ENCODE results near the gene EMC9. TPM values are rescaled to one million over a fixed set of nuclear protein-coding genes. Genes with fewer than 3 reads are reported as not detected.

The EMC9 gene
- polyA plus RNA-seq, 1 donor (not counting 4 experiments of a cell fraction or from before 2014, with no cell fraction given) = 11.0 TPM

- Histone ChIP-seq H4K20me1 (ENCODE audit: control insufficient read depth, extremely low read depth, insufficient read depth, low read length) (no peaks in the 10 kb centered on the region), H3K4me1 (ENCODE audit: control insufficient read depth, extremely low read depth, insufficient read depth, low read length) (peaks cover 9% of the 10 kb centered on the region), H3K9me1 (ENCODE audit: control insufficient read depth, extremely low read depth, insufficient read depth, low read length) (no peaks in the 10 kb centered on the region), H3K9ac (ENCODE audit: control insufficient read depth, extremely low read depth, insufficient read depth, low read length) (no peak overlapping the region), H2AFZ (ENCODE audit: control insufficient read depth, low read length) (no peak overlapping the region), H3K4me3 (ENCODE audit: control insufficient read depth in 2 of 3, extremely low read depth in 1 of 3, insufficient read depth in 2 of 3, low read depth in 1 of 3, low read length in 3 of 3) (no peak overlapping the region), H3K36me3 (ENCODE audit: control insufficient read depth in 2 of 2, extremely low read depth in 1 of 2, insufficient read depth in 2 of 2, low read length in 2 of 2) (peaks cover 7 to 28% of the 10 kb centered on the region in 2 experiments), H3K27me3 (ENCODE audit: control insufficient read depth, extremely low read depth, insufficient read depth, low read length) (no peaks in the 10 kb centered on the region), H3K9me3 (ENCODE audit: control insufficient read depth, low read depth, low read length) (no peaks in the 10 kb centered on the region), H3K27ac (ENCODE audit: control insufficient read depth, insufficient read depth, low read length) (no peak overlapping the region), H3K4me2 (ENCODE audit: control insufficient read depth, extremely low read depth, insufficient read depth, low read depth, low read length) (no peak overlapping the region), H3K79me2 (ENCODE audit: control insufficient read depth, insufficient read depth, low read length) (peaks cover 2% of the 10 kb centered on the region)
- dilution Hi-C loops (cut with MboI; ENCODE audit: extremely low pct_ligation_motif_present, low sequenced_read_pairs) = no loop called here
- TF ChIP-seq EZH2 (IDR thresholded peaks at IDR 0.05; ENCODE audit: low read length) (no peak), CTCF (optimal IDR thresholded peaks at IDR 0.05 in 1 of 3, IDR thresholded peaks at IDR 0.05 in 1 of 3, conservative IDR thresholded peaks at IDR 0.05 in 1 of 3; ENCODE audit: extremely low read depth in 1 of 3, insufficient read depth in 2 of 3, low read length in 3 of 3) (no peak)
- FAIRE-seq (no peak), DNase-seq (ENCODE audit: low read depth, low spot score) (no peak)
Observed at GRCh38 chr14:24098927-24099813, 42.2 kb downstream of the EMC9 start.

DNA sequence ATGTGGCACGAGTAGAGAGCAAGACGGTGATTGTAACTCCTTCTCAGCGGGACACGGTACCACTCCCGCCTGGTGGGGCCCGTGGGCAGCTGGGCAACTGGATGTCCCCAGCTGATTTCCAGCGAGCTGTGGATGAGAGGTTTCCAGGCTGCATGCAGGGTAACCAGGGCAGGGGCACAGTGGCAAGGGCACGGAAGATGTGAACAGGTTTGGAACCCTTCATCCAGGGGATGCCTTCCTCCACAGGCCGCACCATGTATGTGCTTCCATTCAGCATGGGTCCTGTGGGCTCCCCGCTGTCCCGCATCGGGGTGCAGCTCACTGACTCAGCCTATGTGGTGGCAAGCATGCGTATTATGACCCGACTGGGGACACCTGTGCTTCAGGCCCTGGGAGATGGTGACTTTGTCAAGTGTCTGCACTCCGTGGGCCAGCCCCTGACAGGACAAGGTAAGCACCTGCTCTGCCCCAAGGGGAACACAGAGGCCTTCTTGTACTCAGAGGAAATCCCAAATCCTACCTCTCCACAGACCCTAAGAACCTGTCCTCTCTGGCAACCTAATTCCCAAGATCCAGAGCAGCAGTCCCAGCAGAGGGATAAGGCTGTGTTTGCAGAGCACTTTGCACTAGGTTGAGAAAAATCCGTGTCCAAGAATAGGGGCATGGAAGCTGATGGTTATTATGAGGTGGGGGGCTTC, 43.0 kb downstream of the EMC9 start:
- Histone ChIP-seq H3K9ac (ENCODE audit: control insufficient read depth, extremely low read depth, insufficient read depth, low read length) (no peak overlapping the region), H3K9me1 (ENCODE audit: control insufficient read depth, extremely low read depth, insufficient read depth, low read length) (no peaks in the 10 kb centered on the region), H4K20me1 (ENCODE audit: control insufficient read depth, extremely low read depth, insufficient read depth, low read length) (no peaks in the 10 kb centered on the region), H3K4me1 (ENCODE audit: control insufficient read depth, extremely low read depth, insufficient read depth, low read length) (peaks cover 13% of the 10 kb centered on the region), H2AFZ (ENCODE audit: control insufficient read depth, low read length) (no peak overlapping the region), H3K27ac (ENCODE audit: control insufficient read depth, insufficient read depth, low read length) (no peak overlapping the region), H3K79me2 (ENCODE audit: control insufficient read depth, insufficient read depth, low read length) (peaks cover 2% of the 10 kb centered on the region), H3K36me3 (ENCODE audit: control insufficient read depth in 2 of 2, extremely low read depth in 1 of 2, insufficient read depth in 2 of 2, low read length in 2 of 2) (peaks cover 7 to 21% of the 10 kb centered on the region in 2 experiments), H3K27me3 (ENCODE audit: control insufficient read depth, extremely low read depth, insufficient read depth, low read length) (no peaks in the 10 kb centered on the region), H3K4me2 (ENCODE audit: control insufficient read depth, extremely low read depth, insufficient read depth, low read depth, low read length) (no peak overlapping the region), H3K4me3 (ENCODE audit: control insufficient read depth in 2 of 3, extremely low read depth in 1 of 3, insufficient read depth in 2 of 3, low read depth in 1 of 3, low read length in 3 of 3) (no peak overlapping the region), H3K9me3 (ENCODE audit: control insufficient read depth, low read depth, low read length) (no peaks in the 10 kb centered on the region)
- FAIRE-seq = no peak
- TF ChIP-seq EZH2 (IDR thresholded peaks at IDR 0.05; ENCODE audit: low read length) = no peak
- TF ChIP-seq CTCF (optimal IDR thresholded peaks at IDR 0.05 in 1 of 3, IDR thresholded peaks at IDR 0.05 in 1 of 3, conservative IDR thresholded peaks at IDR 0.05 in 1 of 3; ENCODE audit: extremely low read depth in 1 of 3, insufficient read depth in 2 of 3, low read length in 3 of 3) = no peak
- dilution Hi-C loops (cut with MboI; ENCODE audit: extremely low pct_ligation_motif_present, low sequenced_read_pairs) = no loop called here
- no peak for DNase-seq (ENCODE audit: low read depth, low spot score)
